ENCODE results near the gene ATM.
A peak's percentile ranks its signal among the peaks of the same experiment; 100 is the strongest.

Gene ATM, protein sequence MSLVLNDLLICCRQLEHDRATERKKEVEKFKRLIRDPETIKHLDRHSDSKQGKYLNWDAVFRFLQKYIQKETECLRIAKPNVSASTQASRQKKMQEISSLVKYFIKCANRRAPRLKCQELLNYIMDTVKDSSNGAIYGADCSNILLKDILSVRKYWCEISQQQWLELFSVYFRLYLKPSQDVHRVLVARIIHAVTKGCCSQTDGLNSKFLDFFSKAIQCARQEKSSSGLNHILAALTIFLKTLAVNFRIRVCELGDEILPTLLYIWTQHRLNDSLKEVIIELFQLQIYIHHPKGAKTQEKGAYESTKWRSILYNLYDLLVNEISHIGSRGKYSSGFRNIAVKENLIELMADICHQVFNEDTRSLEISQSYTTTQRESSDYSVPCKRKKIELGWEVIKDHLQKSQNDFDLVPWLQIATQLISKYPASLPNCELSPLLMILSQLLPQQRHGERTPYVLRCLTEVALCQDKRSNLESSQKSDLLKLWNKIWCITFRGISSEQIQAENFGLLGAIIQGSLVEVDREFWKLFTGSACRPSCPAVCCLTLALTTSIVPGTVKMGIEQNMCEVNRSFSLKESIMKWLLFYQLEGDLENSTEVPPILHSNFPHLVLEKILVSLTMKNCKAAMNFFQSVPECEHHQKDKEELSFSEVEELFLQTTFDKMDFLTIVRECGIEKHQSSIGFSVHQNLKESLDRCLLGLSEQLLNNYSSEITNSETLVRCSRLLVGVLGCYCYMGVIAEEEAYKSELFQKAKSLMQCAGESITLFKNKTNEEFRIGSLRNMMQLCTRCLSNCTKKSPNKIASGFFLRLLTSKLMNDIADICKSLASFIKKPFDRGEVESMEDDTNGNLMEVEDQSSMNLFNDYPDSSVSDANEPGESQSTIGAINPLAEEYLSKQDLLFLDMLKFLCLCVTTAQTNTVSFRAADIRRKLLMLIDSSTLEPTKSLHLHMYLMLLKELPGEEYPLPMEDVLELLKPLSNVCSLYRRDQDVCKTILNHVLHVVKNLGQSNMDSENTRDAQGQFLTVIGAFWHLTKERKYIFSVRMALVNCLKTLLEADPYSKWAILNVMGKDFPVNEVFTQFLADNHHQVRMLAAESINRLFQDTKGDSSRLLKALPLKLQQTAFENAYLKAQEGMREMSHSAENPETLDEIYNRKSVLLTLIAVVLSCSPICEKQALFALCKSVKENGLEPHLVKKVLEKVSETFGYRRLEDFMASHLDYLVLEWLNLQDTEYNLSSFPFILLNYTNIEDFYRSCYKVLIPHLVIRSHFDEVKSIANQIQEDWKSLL (N-terminal part only)

GRCh38 chr11:108222574-108223347, at the start of gene ATM, which contains the start of gene NPAT:
TSS of gene ATM (plus strand) at chr11:108223067. CDS start at chr11:108227625, 4,558 bp downstream.
TSS of gene NPAT (minus strand) at chr11:108222638. CDS start at chr11:108222536, 102 bp downstream.
- DNase-seq = peak; percentile 97 to 98

DNA sequence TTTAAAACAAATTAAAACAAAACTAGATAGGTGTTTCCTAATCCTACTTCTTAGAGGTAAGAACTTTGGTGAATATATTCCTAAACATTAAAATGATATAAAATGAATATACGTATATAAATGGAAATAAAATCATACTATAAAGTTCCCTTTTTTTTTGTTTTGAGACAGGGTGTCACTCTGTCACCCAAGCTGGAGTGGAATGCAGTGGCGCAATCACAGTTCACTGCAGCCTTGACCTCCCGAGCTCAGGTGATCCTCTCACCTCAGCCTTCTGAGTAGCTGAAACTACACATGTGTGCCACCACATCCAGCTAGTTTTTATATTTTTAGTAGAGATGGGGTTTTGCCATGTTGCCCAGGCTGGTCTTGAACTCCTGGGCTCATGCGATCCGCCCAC, 45.3 kb upstream of the ATM start:
- no peak for DNase-seq

DNA sequence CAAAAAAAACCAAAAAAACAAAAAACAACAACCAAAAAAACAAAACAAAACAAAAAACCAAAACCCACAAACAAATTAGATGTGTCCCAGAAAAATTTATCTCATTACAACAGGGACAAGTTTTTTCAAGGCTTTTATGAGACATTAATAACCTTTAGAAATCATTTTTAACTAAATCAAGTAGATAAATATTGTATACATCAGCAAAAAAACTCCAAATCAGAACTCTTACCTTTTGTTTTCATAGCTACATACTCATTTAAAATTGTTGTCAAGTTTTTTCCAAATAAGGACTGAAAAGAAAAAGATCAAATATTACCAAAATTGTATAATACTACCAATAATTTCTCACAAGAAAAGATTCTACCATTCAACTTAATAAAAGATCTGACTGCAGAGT, 29.1 kb upstream of the ATM start:
- no peak for DNase-seq

DNA sequence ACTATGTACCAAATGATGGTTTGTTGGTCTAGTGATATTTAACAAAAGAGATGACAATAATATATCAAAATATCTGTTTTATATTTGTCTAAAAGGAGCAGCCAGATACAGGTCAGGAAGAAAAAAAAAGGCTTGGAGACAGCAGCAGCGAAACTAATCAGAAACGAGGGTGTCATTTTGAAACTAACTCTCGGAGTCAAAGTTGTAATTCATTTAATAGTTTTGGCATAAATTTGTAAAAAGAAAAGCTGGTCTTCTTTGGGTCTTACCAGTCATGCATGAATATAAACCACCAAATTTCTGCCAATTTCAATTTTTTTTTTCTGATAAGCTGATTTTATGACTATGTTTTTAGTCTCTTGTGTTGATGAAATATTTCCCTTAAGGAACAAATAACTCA, 26.0 kb upstream of the ATM start:
- DNase-seq = no peak

DNA sequence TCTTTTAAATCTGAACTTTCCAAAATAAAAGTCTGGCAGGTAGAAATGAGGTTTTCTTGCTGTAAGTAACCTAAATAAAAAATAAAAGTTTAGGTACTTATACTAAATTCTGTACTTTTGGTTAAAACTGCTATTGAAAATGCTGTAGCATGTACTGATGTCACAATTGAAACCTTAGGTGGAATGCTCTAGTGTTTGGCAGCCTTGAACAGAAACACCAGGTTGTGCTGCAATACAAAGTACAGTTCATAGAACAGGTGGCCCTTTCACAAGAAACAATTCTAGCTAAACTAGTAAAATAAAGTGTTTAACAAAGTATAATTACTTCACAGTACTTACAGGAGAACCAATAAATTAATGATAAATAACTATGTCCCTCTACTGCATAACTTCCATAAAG, 25.5 kb upstream of the ATM start:
- no peak for DNase-seq

- no peak for DNase-seq
These were observed 24.0 kb upstream of the ATM start for GRCh38 chr11:108198833-108199232.

DNA sequence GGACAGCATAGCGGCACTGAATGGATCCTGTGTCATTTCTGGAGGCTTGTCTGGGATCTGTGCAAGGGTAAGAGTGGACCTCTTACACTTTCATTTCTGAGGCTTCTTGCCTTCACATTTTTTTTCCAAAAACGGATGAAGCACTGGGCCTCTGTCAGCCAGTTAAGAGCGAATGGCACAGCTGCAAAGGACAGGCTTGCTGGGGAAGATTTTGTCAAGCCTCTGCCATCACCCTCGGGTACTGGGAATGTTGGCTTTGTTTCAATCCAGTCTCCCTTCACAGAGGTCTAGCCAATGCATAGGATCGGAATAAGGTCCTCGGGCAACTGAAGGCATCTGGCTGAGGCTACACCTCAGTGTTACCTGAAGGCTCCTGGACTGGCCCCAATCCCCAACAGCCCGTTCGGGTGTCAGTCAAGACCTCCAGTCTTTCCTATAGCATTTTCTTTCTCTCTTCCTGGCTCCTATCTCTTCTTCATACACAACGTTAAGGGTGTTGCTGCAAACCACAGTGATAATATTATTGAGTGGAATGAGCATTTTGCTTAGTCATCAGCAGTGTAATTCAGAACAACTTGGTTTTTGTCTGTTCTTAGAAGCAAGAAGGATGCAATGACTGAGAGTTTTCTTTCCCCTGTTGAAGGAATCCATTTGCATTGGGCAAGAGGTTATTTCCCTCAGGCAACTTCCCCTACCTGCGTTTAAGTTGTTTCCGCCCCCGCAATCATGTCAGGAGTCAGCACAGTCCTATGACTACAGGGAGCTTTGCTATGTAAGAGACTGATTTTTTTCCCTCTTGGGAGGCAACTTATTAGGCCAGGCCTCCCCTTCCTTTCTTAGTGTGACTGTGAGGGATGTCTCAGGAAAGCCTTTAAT, 23.2 kb upstream of the ATM start:
- DNase-seq = peak; percentile 73 to 80

GRCh38 chr11:108203075-108203474, 19.8 kb upstream of the ATM start:
- DNase-seq = no peak

DNA sequence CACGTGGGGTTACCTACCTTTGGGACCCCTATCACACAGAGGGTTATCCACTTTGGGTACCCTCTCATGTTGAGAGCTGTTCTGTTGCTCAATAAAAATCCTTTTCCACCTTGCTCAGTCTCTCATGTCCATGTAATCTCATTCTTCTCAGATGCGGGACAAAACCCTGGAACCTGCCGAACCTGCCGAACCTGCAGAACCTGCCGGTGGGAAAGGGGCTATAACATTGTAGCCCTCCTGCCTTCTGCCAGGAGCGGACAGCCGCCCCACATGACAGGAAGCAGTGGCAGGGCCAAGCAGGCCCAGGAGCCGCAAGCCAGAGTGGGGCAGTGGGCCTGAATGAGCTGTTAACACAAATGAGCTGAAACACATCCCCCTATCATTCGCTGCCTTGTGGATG, 18.5 kb upstream of the ATM start:
- no peak for DNase-seq

DNA sequence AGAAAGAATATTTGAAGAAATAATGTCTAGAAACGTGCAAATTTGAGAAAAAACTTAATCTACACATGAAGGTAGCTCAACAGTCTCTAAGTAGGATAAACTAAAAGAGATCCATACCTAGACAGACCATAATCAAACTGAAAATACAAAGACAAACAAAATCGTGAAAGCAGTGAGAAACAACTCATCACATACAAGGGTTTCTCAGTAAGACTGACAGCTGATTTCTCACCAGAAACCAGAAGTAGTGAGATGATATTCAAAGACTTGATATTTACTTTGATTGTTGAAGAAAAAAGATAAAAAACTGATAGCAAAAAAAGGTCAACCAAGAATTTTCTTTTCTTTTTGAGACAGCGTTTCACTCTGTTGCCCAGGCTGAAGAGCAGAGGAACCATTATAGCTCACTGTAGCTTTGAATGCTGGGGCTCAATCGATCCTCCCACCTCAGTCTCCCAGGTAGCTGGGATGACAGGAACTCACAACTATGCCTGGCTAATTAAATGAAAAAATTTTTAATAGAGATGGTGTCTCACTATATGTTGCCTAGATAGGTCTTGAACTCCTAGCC, 17.9 kb upstream of the ATM start:
- no peak for DNase-seq

GRCh38 chr11:108206171-108206570, 16.7 kb upstream of the ATM start:
- no peak for DNase-seq

- DNase-seq = no peak
These were observed 15.7 kb upstream of the ATM start for GRCh38 chr11:108206969-108207682.

- DNase-seq = no peak
These were observed 15.2 kb upstream of the ATM start for GRCh38 chr11:108207683-108208060.

GRCh38 chr11:108210441-108210840, 12.4 kb upstream of the ATM start:
- DNase-seq = no peak

DNA sequence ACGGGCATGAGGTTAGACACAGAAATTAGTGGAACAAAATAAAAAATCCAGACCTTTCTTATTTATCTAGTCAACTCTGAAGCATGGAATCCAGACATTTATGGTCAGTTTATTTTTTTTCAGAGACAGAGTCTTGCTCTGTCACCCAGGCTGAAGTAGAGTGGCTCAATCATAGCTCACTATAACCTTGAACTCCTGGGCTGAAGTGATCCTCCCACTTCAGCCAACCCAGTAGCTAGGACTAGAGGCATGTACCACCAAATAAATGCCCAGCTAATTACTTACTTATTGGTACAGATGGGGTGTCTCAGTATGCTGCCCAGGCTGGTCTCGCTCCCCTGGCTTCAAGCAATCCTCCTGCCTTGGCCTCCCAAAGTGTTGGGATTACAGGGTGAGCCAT, 9.1 kb upstream of the ATM start:
- no peak for DNase-seq

GRCh38 chr11:108216988-108217387, 5.9 kb upstream of the ATM start:
- DNase-seq = no peak

DNA sequence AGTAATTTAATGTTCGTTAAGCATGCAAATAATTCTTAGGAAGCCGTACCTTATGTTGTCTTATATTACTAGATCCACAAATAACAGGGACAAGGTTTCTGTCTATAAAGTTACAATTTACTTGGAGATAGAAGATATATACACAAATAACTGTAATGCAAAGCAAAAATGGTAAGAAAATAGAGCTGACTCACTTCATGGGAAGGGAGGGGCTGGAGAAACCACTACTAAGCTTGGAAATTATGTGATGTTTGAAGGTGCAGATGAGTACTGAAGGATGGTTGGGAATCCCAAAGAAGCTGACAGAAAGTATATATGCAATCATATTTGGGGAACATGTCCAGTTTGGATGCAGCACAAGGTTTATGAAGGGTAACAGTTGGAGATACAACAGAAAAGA, 4.4 kb upstream of the ATM start:
- DNase-seq = no peak

DNA sequence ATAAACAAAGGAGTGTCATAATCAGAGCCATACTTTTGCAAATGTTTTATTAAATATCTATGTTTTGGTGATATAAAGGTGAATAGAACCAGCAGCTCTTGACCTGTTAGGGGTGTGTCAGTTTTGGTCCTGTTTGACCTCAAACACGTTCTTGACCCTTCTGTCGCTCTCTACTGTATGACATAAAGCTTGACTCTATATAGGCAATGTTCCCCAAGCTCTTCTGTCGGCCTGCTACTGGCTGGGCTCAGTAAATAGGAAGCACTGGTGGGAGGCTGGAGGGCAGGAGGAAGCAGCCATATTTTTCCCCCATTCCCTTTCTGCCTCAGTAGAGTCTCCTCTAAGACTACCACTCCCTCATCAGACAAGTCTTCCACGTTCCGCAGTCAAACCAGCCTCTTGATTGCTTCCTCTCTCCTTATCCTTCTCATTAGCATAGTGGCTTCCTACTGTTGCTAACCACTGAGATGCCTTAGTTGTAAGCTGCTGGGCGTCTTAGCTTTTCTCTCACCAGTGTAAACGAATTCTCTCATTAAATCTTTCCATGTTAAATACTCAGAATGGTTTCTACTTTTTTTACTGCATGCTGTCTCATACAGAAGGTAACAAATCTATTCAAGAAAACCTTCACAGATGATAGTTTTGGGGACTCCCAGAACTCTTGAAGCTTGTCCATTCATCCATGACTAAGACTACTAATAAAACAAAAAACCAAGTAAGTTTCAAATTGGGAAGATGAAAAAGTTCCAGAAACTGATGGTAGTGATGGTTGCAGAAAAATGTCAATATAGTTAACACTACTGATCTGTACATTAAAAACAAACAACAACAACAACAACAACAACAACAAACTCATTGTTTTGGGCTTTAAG, 3.7 kb upstream of the ATM start:
- no peak for DNase-seq

DNA sequence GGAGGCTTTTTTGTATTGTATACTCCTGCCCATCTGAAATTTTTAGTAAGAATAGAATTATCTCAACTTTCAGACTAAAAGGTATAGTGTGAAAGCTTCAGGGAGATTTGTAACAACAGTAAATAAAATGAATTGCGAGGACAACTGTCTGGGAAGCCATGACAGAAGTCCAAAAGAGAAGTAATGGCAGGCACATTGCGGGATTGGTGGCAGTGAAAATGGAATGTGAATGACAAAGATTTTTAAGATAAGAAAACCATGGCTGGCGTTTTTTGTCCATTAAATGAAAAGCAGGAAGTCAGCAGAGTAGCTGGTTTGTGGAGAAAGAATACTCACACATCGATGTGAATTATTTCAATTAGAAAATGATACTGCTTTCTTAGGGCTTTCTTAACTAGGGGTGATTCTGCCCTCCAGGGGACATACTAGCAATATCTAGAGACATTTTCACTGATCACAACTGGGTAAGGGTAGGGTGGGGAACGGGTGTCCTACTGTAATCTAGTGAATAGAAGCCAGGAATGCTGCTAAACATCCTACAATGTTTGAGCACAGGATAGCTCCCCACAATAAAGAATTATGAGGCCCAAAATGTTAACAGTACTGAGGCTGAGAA, 2.0 kb upstream of the ATM start:
- no peak for DNase-seq

Data from activated T-cell treated with anti-CD3 and anti-CD28 coated beads, Interleukin-2, amount 50 U/mL, for 48 hours (primary cell).